HAP-1 (cell line): ENCODE data around the gene CCDC88A.

Experiments
- DNase-seq, 2 experiments: peaks; one replicate each; pipeline ENCODE4 v3.0.0-alpha.2; 2016 to 2020; ENCODE audit warnings: low spot score in 2 of 2
- H3K27me3 ChIP-seq: fragments of 250-450 bp; sonication (Bioruptor Pico); 2 replicates; pipeline ENCODE4 v1.5.1; 2020; ENCODE audit warnings: low read depth, mild to moderate bottlenecking, moderate library complexity
- H3K36me3 ChIP-seq: fragments of 250-450 bp; sonication (Bioruptor Pico); replicated peaks from 2 replicates; pipeline ENCODE4 v1.5.1; 2020; ENCODE audit warnings: mild to moderate bottlenecking
- H3K4me1 ChIP-seq: fragments of 250-450 bp; sonication (Bioruptor Pico); 2 replicates; pipeline ENCODE4 v1.5.1; 2020; ENCODE audit warnings: mild to moderate bottlenecking
- H3K4me3 ChIP-seq: fragments of 250-450 bp; sonication (Bioruptor Pico); 2 replicates; pipeline ENCODE4 v1.5.1; 2020; ENCODE audit warnings: mild to moderate bottlenecking, moderate library complexity
- H3K9me3 ChIP-seq: fragments of 250-450 bp; sonication (Bioruptor Pico); 2 replicates; pipeline ENCODE4 v1.5.1; 2020; ENCODE audit warnings: mild to moderate bottlenecking, moderate library complexity
- in situ Hi-C: fragments of 300-500 bp; cut with MboI; formaldehyde crosslinking; loops from 3 replicates; pipeline ENCODE4 v1.14.3; 2020; ENCODE audit warnings: low sequenced_read_pairs, inconsistent platforms, mixed read lengths

Gene CCDC88A

DNA sequence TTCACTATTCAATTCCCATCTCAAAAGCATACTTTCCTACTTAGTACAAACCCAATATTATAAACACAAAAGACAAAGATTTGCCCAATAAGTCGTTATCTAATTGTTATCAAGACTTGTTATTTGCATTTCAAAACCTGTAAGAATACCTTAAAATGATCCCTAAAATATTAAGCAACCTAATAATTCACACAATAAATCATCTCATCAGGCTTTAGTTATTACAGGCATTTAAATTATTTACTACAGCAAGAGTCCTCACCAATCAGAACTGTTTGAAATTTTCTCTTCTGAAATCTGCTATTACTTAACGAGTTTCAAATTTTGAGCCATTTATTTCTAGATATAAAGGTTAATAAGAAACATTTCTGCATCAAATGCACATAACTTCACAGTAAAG is 1.6 kb downstream of the CCDC88A start:
- H3K9me3 ChIP-seq = no peaks in the 10 kb centered on the region
- H3K4me3 ChIP-seq = peak overlapping the region; percentile 89
- no peaks in the 10 kb centered on the region for H3K27me3 ChIP-seq
- peaks cover 19% of the 10 kb centered on the region for H3K4me1 ChIP-seq
- DNase-seq = no peak
- in situ Hi-C loops = no loop called here
- H3K36me3 ChIP-seq = no peaks in the 10 kb centered on the region

DNA sequence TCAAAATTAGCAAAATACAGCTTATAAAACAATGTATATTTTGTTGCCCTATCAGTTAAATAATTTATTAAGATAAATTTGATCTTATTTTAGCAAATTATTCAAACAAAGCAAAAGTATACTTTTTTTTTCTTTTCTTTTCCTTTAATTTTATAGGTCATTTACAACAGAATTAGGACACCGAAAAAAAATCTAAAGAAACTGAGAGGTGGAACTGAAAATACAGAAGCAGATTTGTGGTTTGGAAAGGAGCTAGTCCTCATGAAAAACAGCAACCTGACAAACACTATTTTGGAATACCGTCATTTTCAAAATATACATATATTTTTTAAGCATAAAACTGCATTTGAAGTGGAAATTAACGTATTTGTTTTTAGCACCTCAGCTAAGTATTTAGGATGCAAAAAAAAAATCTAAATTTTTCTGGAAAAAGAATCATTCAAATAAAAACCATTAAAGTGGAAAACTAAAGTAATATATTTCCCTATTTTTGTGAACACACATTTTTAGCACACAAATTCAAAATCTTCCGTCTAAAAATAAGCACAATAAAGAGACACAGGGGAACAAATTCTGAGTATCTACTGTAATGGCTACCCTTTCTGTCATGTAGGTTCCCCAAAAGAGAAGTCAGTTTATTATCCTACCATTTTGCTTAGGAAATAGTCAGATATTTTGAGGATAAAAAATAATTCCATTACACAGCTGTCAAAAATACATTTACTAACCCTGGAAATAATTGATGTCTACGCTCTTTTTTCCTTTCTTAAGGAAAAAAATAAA is 2.7 kb downstream of the CCDC88A start:
- no peaks in the 10 kb centered on the region for H3K27me3 ChIP-seq
- H3K4me3 ChIP-seq = peak overlapping the region; percentile 89
- no peaks in the 10 kb centered on the region for H3K36me3 ChIP-seq
- no peaks in the 10 kb centered on the region for H3K9me3 ChIP-seq
- in situ Hi-C loops = no loop called here
- H3K4me1 ChIP-seq = peaks cover 19% of the 10 kb centered on the region
- DNase-seq = no peak

DNA sequence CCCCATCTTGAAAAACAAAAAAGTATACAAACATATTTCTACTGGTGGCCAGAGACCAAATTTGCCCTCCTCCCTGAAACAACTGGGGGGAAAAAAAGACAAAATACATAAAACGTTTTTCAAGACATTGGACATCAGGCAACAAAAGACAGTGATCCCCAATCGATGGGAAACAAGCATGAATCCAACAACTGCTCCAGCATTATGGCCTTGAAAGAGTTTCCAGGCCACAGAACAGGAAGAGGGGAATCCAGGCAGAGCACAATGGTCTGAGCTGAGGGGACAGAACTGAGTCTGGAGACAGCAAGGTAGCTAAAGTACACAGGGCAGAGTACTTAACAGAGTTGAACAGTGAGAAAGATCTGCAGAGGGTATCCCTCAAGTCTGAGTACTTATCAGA is 4.4 kb downstream of the CCDC88A start:
- H3K4me1 ChIP-seq = peaks cover 11% of the 10 kb centered on the region
- in situ Hi-C loops = no loop called here
- no peaks in the 10 kb centered on the region for H3K27me3 ChIP-seq
- H3K36me3 ChIP-seq = no peaks in the 10 kb centered on the region
- no peaks in the 10 kb centered on the region for H3K9me3 ChIP-seq
- DNase-seq = no peak
- H3K4me3 ChIP-seq = no peak overlapping the region

- no peak overlapping the region for H3K4me3 ChIP-seq
- in situ Hi-C loops = no loop called here
- H3K36me3 ChIP-seq = no peaks in the 10 kb centered on the region
- H3K27me3 ChIP-seq = no peaks in the 10 kb centered on the region
- no peaks in the 10 kb centered on the region for H3K9me3 ChIP-seq
- DNase-seq = peak; percentile 33 to 95
- H3K4me1 ChIP-seq = peaks cover 14% of the 10 kb centered on the region
Measured at GRCh38 chr2:55408918-55409868, 10.5 kb downstream of the CCDC88A start.

DNA sequence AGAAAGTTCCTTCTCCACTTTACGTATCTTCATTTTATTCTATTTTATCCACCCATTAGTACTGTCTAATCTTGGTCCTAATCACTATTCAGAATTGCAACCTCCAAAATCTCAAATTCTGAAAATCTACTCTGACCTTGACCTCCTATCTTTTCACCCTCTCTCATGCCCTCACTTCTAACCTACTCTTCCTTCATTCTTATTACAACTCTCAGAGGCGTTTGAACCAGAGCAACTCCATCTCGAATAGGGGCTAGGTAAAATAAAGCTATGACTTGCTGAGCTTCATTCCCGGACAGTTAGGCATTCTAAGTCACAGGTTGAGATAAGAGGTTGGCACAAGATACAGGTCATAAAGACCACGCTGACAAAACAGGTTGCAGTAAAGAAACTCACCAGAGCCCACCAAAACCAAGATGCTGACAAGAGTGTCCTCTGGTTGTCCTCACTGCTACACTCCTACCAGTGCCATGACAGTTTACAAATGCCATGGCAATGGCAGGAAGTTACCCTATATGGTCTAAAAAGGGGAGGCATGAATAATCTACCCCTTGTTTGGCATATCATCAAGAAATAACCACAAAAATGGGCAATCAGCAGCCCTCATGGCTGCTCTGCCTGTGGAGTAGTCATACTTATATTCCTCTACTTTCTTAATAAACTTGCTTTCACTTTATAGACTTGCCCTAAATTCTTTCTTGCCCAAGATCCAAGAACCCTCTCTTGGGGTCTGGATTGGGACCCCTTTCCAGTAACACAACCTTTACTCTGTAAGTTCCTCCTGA is 11.4 kb downstream of the CCDC88A start:
- no peaks in the 10 kb centered on the region for H3K9me3 ChIP-seq
- no peak overlapping the region for H3K4me3 ChIP-seq
- no peaks in the 10 kb centered on the region for H3K36me3 ChIP-seq
- in situ Hi-C loops = no loop called here
- H3K27me3 ChIP-seq = no peaks in the 10 kb centered on the region
- H3K4me1 ChIP-seq = peaks cover 17% of the 10 kb centered on the region
- DNase-seq = no peak

DNA sequence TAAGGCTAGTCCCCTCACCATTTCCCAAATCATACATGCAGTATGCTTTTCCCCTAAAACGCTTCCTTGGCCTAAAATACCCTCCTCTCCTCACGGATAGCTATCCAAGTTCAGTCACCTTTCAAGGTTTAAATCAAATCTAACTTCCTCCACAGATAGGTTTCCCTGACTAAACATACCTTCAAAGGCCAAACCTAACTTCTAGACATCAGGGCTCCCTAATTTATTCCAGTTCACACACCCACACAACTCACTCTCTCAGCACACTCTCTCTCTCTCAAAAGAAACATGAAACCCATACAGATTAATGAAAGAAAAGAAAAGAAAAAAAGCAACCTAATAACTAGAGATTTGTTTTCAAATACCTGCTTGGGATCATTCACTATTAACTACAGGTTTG is 14.5 kb downstream of the CCDC88A start:
- H3K36me3 ChIP-seq = 0 out of 2 replicates have a peak, but pooled peaks cover 3% of the 10 kb centered on the region
- H3K4me3 ChIP-seq = no peak overlapping the region
- in situ Hi-C loops = no loop called here
- H3K9me3 ChIP-seq = no peaks in the 10 kb centered on the region
- peaks cover 17% of the 10 kb centered on the region for H3K4me1 ChIP-seq
- no peak for DNase-seq
- no peaks in the 10 kb centered on the region for H3K27me3 ChIP-seq

- no peak for DNase-seq
- no peak overlapping the region for H3K4me3 ChIP-seq
- H3K4me1 ChIP-seq = peaks cover 5% of the 10 kb centered on the region
- in situ Hi-C loops = no loop called here
- 0 out of 2 replicates have a peak, but pooled peaks cover 3% of the 10 kb centered on the region for H3K36me3 ChIP-seq
- no peaks in the 10 kb centered on the region for H3K27me3 ChIP-seq
- no peaks in the 10 kb centered on the region for H3K9me3 ChIP-seq
Measured at GRCh38 chr2:55403256-55403998, 16.2 kb downstream of the CCDC88A start.

GRCh38 chr2:55401124-55401523 is 18.5 kb downstream of the CCDC88A start:
- 0 out of 2 replicates have a peak, but pooled peaks cover 3% of the 10 kb centered on the region for H3K36me3 ChIP-seq
- no peak overlapping the region for H3K4me3 ChIP-seq
- H3K9me3 ChIP-seq = no peaks in the 10 kb centered on the region
- H3K4me1 ChIP-seq = peaks cover 6% of the 10 kb centered on the region
- H3K27me3 ChIP-seq = no peaks in the 10 kb centered on the region
- DNase-seq = no peak
- in situ Hi-C loops = no loop called here

- in situ Hi-C loops = no loop called here
- DNase-seq = no peak
- Histone ChIP-seq H3K27me3 (no peaks in the 10 kb centered on the region), H3K36me3 (0 out of 2 replicates have a peak, but pooled peaks cover 3% of the 10 kb centered on the region), H3K4me3 (no peak overlapping the region), H3K4me1 (peaks cover 14% of the 10 kb centered on the region), H3K9me3 (no peaks in the 10 kb centered on the region)
Measured at GRCh38 chr2:55400332-55400731, 19.3 kb downstream of the CCDC88A start.

GRCh38 chr2:55399815-55400214 is 19.8 kb downstream of the CCDC88A start:
- Histone ChIP-seq H3K9me3 (no peaks in the 10 kb centered on the region), H3K4me1 (peaks cover 18% of the 10 kb centered on the region), H3K27me3 (no peaks in the 10 kb centered on the region), H3K4me3 (no peak overlapping the region), H3K36me3 (0 out of 2 replicates have a peak, but pooled peaks cover 3% of the 10 kb centered on the region)
- in situ Hi-C loops = no loop called here
- no peak for DNase-seq

GRCh38 chr2:55395724-55396605 is 23.7 kb downstream of the CCDC88A start:
- no peaks in the 10 kb centered on the region for H3K36me3 ChIP-seq
- in situ Hi-C loops = no loop called here
- peaks cover 16% of the 10 kb centered on the region for H3K4me1 ChIP-seq
- no peak overlapping the region for H3K4me3 ChIP-seq
- H3K27me3 ChIP-seq = no peaks in the 10 kb centered on the region
- DNase-seq = peak in 1 of 2 experiments; percentile 41
- no peaks in the 10 kb centered on the region for H3K9me3 ChIP-seq

GRCh38 chr2:55391615-55392242 is 27.9 kb downstream of the CCDC88A start:
- peaks cover 25% of the 10 kb centered on the region for H3K4me1 ChIP-seq
- no peak overlapping the region for H3K4me3 ChIP-seq
- no peak for DNase-seq
- H3K36me3 ChIP-seq = no peaks in the 10 kb centered on the region
- 0 out of 2 replicates have a peak, but pooled peaks cover 3% of the 10 kb centered on the region for H3K9me3 ChIP-seq
- in situ Hi-C loops = no loop called here
- H3K27me3 ChIP-seq = no peaks in the 10 kb centered on the region
